GM19395 (cell line): ENCODE measurements around the gene CHGA.

Experiments used
- ATAC-seq: cut with Tn5 transposase; IDR thresholded peaks from one replicate; pipeline ENCODE4 v1.9.1; 2021; ENCODE audit warnings: mild to moderate bottlenecking, moderate library complexity; ENCODE audit not compliant: unreplicated experiment

The CHGA gene

GRCh38 chr14:92942976-92943710, 20.2 kb downstream of the CHGA start:
- ATAC-seq: no peak

- no peak for ATAC-seq
These were observed 21.1 kb downstream of the CHGA start for GRCh38 chr14:92943855-92944570.

DNA sequence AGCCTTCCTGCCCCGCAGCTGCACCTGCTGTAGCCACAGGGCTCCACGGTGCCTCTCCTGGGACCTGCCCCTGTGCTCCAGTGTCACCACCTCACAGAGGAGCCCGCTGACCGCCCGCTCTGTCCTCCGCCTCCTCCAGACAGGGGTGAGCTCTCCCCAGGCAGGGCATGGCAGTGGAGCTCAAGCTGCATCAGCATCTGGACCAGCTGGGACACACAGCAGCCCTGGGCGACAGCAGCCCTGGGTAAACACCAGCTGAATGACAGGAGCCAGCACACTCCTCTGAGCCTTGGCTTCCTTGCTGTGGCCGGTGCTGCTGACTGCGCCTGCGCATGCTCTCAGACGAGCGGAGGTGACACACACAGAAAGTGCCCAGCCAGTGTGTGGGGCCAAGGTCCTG, 22.0 kb downstream of the CHGA start:
- no peak for ATAC-seq

- ATAC-seq: no peak
These were observed 22.6 kb downstream of the CHGA start for GRCh38 chr14:92945544-92945943.

DNA sequence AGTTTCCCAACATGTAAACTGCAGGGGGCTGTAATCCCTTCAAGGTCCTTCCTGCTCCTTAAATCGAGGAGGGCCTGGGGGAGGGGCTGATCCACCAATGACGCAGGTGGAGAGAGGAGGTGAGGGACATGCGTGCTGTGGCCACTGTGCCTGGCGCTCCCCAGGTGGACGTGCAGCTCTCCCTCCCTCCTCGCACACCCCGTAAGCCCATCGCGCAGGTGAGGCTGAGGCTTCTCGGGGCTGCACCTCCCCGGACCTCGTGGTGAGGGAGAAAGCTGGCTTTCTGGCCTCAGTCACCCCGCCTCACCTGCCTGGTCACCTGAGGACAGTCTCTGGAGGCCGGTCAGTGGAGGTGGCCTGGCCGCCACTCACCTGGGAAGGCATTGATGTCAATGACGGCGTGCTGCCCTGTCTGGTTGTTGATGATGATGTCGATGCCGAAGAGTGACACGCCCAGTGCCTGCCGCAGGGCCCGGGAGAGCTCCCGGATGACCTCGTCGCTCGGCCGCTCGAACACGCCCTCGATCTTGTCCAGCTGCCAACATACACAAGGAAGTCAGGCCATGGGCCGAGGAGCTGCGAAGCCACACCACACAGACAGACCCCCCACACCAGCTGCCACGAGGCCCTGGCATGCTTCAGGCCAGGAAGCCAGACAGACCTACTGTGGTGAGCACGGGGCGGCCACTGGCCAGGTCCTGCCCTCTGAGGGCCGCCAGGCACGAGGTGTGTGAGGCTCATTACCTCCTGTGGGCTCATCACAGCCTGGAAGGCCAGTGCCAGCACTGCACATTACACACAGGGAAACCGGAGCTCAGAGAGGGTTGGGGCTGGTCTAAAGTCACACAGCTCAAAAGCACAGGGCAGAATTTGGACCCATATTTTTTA, 23.3 kb downstream of the CHGA start:
- ATAC-seq: no peak

DNA sequence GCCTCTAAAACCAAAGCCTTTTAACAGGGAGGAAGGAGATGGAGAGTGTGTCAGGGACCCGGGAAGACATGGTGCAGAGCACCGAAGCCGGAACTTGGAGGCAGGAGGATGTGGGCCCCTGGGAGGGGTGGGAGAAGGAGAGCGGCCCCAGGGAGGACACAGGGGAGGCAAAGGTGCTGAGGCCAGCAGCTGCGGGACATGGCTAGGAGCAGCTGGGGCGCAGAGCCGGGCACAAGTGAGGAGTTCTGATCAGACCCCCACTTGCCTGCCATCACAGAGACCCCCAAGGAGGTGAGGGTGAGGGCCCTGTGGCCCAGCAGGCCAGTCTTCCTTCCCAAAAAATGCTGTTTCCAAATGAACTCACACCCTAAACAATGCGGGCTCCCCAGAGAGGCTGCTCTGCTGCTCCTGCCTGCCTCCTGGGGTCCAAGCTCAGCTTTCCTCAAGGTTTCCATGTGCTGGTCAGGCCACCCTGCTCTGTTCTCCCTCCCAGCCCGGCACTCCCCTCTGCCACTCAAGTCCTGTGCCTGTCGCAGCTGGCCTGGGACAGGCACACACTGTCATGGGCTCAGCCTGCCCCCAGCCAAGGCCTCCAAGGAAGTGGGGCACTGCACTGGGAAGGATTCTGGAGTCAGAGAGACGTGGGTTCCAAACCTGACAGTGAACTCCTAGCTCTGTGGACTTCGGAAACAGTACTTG, 24.0 kb downstream of the CHGA start:
- no peak for ATAC-seq

- no peak for ATAC-seq
These were observed 25.7 kb downstream of the CHGA start for GRCh38 chr14:92948647-92949046.

GRCh38 chr14:92949496-92950192, 26.7 kb downstream of the CHGA start:
- no peak for ATAC-seq

- ATAC-seq: no peak
These were observed 27.2 kb downstream of the CHGA start for GRCh38 chr14:92950193-92950540.

DNA sequence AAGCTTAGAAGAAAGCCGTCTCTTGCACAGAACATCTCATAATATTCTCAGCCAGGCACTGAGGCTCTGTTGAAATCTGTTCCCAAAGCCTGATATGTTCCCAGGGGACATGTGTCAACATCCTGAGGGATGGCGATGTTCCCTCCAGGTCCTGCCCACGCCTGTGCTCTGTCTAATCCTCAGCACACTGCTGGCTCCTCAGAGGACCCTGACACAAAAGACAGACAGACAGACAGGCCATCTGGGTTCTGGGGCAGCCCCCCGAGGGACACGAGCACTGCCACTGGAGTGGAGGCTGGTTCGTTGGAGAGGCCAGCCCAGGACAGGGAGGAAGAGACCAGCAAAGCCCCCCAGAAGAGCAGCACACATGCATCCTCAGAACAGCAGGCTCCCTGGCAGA, 27.8 kb downstream of the CHGA start:
- ATAC-seq: no peak

GRCh38 chr14:92951261-92951660, 28.3 kb downstream of the CHGA start:
- no peak for ATAC-seq

DNA sequence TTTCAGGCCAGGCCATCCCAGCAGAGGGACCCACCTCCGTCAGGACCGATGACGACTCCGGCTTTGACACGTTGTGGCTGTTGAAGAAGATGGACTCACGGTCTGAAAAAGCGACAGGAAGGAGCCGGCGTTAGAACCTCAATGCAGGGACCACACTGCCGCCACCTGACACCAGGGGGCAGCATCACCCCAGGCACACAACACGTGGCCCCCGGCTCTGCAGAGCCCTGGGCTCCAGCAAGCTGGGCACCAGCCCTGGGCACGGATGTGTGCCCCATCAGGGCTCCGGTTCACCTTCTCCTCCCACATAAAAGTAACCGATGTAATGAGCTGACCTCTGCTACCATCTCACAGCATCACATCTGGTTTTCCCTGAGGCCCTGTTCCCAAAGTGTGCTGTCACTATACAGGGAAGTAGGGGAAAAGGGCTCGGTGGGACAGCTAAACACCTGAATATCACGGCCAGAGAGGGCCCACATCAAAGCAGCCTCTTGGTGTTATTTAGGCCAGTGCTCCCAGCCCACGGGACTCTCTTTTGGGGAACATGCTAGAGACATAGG, 29.0 kb downstream of the CHGA start:
- no peak for ATAC-seq

DNA sequence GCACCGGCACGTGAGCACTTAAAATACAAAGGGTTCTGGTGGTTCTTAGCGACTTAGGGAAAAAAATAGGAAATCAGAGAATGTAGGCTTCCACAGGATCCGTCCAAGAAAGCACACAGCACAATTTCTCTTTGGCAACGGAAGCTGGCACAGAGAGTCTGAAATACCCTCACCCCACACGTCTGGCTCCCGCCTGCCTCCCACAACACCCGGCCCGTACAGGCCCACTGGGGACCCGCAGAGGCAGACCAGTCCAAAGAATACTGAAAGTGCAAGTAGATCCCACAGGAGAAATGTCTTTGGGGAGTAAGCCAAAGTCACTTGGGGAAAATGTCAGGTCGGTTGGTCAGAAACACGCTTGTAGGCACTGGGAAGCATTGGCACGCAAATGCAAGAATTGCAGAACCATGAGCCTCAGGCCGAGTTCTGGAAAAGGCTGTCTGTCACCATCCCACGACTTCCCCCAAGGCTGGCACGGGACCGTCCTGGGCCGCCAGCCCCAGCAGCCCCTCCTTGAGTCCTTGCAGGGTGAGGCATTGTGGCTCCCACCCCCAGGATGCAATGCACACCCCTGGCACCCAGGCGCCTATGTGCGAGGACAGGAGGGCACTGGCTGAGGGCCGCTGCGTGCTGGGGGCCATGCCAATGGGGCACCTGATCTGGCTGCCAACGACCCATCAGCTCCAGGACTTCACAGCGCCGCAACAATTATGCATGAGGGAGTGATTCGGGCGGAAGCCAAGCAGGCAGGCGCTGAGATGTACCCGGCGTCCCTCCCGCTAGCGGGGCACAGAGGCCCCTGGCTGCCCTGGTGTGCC, 29.7 kb downstream of the CHGA start:
- no peak for ATAC-seq

GRCh38 chr14:92953526-92953925, 30.6 kb downstream of the CHGA start:
- no peak for ATAC-seq

GRCh38 chr14:92954933-92955332, 32.0 kb downstream of the CHGA start:
- no peak for ATAC-seq

DNA sequence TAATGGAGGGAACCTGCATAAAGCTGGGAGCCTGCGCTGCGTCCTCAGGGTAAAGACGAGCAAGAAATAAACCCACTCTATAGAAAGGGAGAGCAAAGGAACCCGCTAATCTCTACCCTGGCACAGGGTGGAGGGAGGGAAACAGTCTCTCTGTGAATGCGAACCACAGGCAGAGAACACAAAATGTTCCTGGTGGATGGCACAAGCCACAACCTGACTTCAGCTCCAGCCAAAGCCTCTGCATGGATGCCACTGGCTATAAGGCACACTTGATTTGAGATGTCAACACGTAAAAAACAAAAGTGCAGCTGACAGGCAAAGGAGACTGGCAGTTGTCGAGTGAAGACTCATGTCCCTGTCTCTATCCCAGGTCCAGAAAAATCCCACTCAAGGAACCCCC, 32.4 kb downstream of the CHGA start:
- no peak for ATAC-seq

DNA sequence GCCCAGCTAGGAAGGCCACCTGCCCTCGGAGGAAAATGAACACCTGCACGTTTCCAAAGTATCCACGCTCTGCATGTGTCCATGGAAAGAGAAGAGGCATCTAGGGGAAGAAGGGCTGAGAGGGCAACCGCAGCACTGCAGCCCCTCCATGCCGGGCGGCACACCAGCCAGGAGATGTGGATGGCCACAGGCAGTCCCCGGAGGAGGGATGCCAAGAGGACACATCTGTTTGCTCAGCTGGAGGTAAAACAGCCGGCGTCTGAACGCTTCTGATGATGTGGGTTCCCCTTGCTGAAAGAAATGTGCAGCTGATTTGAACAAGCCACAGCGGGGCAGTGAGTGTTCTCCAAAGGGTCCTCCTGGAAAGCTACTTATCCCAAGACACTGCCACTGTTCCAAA, 34.0 kb downstream of the CHGA start:
- no peak for ATAC-seq

DNA sequence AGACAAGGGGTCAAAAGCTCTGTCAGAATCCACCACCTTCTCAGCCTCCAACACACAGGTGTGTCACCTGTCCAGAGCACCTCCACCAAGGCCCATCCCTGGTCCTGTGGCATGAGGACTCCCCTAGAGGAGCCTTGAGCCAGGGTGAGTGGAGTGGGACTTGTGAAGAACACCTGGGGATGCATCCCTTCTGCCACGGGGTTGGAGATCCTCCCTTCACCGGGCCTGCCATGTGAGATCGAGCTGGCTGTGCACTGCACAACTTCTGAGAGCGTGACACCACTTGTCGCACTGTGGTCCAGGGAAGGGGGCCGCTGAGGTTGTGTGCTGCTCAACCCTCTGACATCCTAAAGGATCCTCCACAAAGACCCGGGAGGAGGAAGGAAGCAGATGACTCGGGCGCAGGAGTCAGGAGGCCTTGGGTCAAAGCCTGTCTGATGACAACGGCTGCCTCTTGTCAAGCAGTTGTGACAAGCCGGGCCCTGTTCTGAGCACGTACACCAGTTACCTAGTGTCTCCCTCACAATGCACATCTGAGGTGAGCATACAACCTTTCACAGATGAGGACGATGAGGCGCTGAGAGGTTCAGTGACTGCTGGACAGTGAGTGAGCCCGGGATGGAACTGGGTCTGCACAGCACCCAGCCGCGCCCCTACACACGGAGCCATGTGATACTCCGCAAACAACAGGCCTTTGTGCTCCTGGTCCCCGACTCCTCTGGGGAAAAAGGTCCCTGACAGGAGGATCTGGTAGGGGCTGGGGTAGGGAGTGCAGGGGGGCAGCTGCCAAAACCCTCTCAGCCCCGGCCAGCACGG, 35.6 kb downstream of the CHGA start:
- ATAC-seq: no peak

- no peak for ATAC-seq
These were observed 36.2 kb downstream of the CHGA start for GRCh38 chr14:92959189-92959531.
